GM18520 (cell line): Measurements from ENCODE around the gene DLX6.
"Not testable (repeated sequence)": the region's sequence is repeated elsewhere in the genome, so short reads cannot be mapped to it uniquely, and the experiment has no call there.

ENCODE experiments used
- ATAC-seq: cut with Tn5 transposase; IDR thresholded peaks from one replicate; pipeline ENCODE4 v1.9.1; 2021; ENCODE audit not compliant: unreplicated experiment

The DLX6 gene

DNA sequence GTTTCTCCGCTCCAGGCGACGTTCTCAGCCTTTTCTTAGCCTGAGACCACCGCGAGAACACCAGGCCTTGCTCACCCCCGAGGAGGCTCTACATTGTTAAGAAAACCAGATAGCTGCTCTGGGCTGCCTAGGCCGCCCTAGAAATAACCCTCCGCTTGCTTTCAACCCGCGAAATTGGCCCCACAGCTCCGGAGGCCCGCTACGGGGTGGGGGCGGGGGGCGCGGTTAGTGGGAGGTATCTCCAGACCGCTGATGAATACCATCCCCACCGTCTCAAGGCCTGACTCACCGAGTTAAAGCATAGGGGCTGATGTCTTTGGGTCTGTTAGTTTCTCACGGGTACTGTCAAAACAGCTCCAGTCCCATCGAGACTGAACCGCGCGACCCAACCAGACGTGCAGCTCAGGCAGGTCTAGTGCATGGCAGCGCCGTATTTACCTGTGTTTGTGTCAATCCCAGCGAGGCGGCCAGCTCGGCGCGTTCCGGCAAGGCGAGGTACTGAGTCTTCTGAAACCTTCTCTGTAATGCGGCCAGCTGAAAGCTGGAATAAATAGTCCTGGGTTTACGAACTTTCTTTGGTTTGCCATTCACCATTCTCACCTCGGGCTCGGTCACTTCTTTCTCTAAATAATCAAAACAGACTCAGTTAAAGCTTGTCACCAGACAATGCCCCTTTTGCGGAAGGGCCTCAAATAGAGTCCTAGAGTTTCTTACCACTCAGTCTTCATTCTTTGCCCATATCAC, 16.6 kb downstream of the DLX6 start:
- no peak for ATAC-seq

- ATAC-seq: no peak
These were observed 17.3 kb downstream of the DLX6 start for GRCh38 chr7:97022491-97023306.

GRCh38 chr7:97024209-97025129, 19.1 kb downstream of the DLX6 start, which contains the start of gene DLX5:
Gene DLX5 (minus strand): TSS chr7:97024831. CDS start chr7:97024623, 208 bp downstream.
- ATAC-seq: no peak

DNA sequence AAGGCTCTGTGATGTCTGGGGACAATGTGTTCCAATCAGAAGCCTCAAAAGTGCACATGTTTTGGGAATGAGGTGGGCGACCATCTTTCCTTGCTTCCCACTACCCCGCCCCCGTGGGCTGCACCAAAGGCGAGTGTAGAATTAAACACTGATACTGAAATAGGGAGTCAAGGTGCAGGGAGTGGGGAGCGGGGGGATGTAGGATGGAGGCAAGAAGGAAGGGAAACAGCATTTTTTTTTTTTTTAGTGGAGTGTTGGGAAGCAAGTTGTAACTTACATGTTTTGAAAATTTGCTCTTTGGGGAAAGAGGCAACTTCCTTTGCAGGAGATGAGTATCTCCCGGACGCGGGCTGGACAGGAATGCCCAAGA, 19.8 kb downstream of the DLX6 start:
- ATAC-seq: no peak

DNA sequence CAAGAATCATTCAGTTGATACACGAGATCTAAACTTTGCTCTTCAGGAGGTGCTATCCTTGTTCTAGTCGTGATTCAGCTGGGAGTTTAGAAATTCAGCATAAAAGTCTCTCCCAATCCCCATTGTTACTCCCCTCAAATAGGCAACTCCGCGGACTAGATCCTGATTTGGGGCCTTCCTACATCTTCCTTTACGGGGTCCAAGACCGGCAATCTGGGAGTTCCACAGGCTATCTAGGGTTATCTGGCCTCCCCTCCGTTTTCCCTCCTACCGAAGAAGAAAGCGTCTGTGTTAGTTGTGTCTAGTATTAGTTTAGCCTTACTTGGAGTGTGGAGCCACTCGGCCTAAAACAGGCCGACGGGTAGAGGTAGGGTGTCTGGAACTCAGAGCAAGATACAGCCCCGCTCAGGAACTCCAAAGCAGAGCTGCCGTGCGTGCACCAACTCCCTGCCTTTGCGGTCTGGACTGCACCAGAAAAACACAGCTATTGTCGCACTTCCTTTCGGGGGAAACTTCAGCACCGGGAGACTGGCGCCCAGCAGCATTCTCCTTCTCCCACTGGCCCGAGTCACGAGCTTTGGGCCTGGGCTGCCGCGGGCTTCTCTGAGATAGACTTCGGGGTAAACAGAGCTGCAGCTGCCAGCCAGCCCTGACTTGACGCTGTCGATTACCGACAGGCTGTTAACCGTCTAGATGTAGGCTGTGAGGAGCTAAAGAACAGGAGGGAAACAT, 20.8 kb downstream of the DLX6 start:
- ATAC-seq: no peak

GRCh38 chr7:97026715-97027426, 21.5 kb downstream of the DLX6 start:
- ATAC-seq: no peak

DNA sequence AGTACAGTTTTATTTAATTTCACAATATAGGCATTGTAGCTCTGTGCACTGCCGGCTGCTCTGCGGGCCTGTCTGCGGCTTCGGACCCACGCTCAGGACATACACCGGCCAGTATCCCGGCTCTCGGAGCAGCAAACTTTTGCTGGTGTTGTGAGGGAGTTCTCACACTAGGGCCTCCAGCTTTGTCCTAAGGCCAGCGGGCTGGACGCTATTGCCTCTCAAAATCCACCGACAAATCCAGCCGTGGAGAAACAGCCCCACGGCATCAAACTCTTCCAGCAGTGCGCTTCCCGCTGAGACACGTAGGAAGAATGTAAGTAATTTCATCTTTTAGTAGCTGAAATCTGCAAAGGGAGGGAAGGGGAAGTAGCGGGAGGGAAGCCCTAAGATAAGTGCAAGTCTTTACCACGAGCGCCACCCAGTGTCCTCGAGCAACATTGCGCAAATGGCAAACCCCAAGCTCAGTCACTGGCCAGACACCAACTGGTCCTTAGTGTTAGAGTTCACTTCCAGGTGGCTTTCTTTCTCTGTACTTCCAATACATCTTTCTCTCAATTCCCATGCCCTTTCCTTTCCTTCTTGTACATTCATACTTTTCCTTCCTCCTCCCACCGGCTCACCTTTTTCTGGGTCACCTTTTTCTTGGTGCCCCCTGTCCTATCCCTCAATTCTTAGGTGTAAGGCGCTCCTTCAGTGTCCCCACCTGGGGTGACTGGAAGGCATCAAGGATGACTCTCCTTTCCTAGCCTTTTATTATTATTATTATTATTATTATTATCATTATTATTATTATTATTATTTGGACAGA, 22.3 kb downstream of the DLX6 start:
- ATAC-seq: peak; percentile 76

- not testable (repeated sequence) for ATAC-seq
These were observed 29.0 kb downstream of the DLX6 start for GRCh38 chr7:97034213-97034852.

GRCh38 chr7:97039374-97040065, 34.2 kb downstream of the DLX6 start:
- no peak for ATAC-seq

DNA sequence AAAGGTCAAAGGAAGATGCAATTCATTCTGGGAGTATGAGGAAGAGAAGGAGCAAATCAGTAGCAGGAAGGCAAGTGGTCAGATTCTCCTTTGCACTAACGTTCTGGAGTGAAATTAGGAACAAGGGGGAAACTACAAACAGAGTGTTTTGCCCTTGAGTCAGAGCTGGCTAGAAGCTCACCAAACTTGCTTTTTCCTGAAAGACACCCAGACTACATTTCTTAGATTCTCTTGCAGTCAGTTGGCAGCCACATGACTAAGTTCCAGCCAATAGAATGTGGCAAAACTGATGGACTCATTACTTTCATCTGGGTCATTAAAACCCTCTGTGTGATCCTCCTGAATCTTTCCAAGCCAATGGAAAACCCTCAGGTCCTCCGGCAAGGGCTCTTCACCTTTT, 37.9 kb downstream of the DLX6 start:
- no peak for ATAC-seq
